H1 (cell line): ENCODE measurements around the gene R3HCC1L. TPM values are rescaled to one million over a fixed set of nuclear protein-coding genes. Genes with fewer than 3 reads are reported as not detected.

Experiments
- CTCF ChIA-PET: fragments of 300-600 bp; sonication (Branson Sonifier 250); formaldehyde crosslinking; loops from one replicate; lab custom pipeline; 2021; ENCODE audit not compliant: partially characterized antibody; lab: Charles Lee
- POLR2A ChIA-PET: fragments of 300-600 bp; sonication (Branson Sonifier 250); formaldehyde crosslinking; loops from one replicate; lab custom pipeline; 2021; ENCODE audit warnings: inconsistent platforms; ENCODE audit not compliant: partially characterized antibody; lab: Charles Lee
- DNase-seq, 2 experiments: peaks; one replicate each; pipeline versions ENCODE4 v3.0.0 to v3.0.0-alpha.2; 2010 to 2022; ENCODE audit warnings: low spot score in 2 of 2, low read depth in 1 of 2, mixed read lengths in 1 of 2
- FAIRE-seq: peaks from 2 replicates; lab custom pipeline; 2011; peaks lifted over from hg19 to GRCh38; lab: Jason Lieb, UNC
- H2AFZ ChIP-seq: 2 replicates; pipeline ENCODE4 v1.8.1; 2012; ENCODE audit warnings: low read length, inconsistent platforms
- H2AK5ac ChIP-seq: 2 replicates; pipeline ENCODE4 v1.6.1; 2013; ENCODE audit warnings: low read depth, low read length
- H2BK120ac ChIP-seq: replicated peaks from 2 replicates; pipeline ENCODE3; 2013; ENCODE audit warnings: low read depth, low read length, inconsistent platforms
- H2BK12ac ChIP-seq: 2 replicates; pipeline ENCODE4 v1.6.1; 2013; ENCODE audit warnings: low read depth, low read length
- H2BK15ac ChIP-seq: 2 replicates; pipeline ENCODE4 v1.6.1; 2013; ENCODE audit warnings: low read length
- H2BK20ac ChIP-seq: 2 replicates; pipeline ENCODE4 v1.6.1; 2013; ENCODE audit warnings: low read length
- H2BK5ac ChIP-seq: 2 replicates; pipeline ENCODE4 v1.6.1; 2013; ENCODE audit warnings: low read depth, low read length
- H3K14ac ChIP-seq: 2 replicates; pipeline ENCODE4 v1.6.1; 2013; ENCODE audit warnings: inconsistent platforms; ENCODE audit not compliant: insufficient read length
- H3K18ac ChIP-seq: 2 replicates; pipeline ENCODE4 v1.6.1; 2013; ENCODE audit warnings: low read length; ENCODE audit errors: extremely low read depth
- H3K23ac ChIP-seq: 2 replicates; pipeline ENCODE4 v1.6.1; 2013; ENCODE audit warnings: inconsistent platforms; ENCODE audit not compliant: insufficient read length
- H3K23me2 ChIP-seq: 2 replicates; pipeline ENCODE4 v1.6.1; 2013; ENCODE audit warnings: low read depth, low read length
- H3K27ac ChIP-seq: 2 replicates; pipeline ENCODE4 v1.6.1; 2011; ENCODE audit warnings: low read depth, low read length, inconsistent platforms
- H3K27me3 ChIP-seq, 4 experiments: replicated peaks in 1 of 4; 1 replicate in 1 of 4; 2 replicates in 3 of 4; pipeline versions ENCODE4 v1.6.1 to v1.8.1; 2011 to 2013; ENCODE audit warnings: low read length in 3 of 4, mild to moderate bottlenecking in 3 of 4, inconsistent platforms in 2 of 4, mixed read lengths in 2 of 4, moderate library complexity in 1 of 4; ENCODE audit not compliant: control insufficient read depth in 3 of 4, insufficient read depth in 3 of 4; ENCODE audit errors: extremely low read depth in 1 of 4
- H3K36me3 ChIP-seq, 4 experiments: 2 replicates each; pipeline versions ENCODE4 v1.6.1 to v1.8.1; 2011 to 2013; ENCODE audit warnings: mild to moderate bottlenecking in 4 of 4, low read length in 3 of 4, moderate library complexity in 2 of 4, control low read depth in 1 of 4, inconsistent platforms in 1 of 4; ENCODE audit not compliant: insufficient read depth in 4 of 4, control insufficient read depth in 2 of 4
- H3K4ac ChIP-seq: replicated peaks from 2 replicates; pipeline ENCODE3; 2013; ENCODE audit warnings: low read length, low read depth, mixed read lengths, inconsistent platforms; ENCODE audit not compliant: insufficient read length
- H3K4me1 ChIP-seq, 4 experiments: replicated peaks in 1 of 4; 1 replicate in 1 of 4; 2 replicates in 3 of 4; pipeline versions ENCODE4 v1.6.1 to v1.8.1; 2011 to 2013; ENCODE audit warnings: low read length in 3 of 4, inconsistent platforms in 2 of 4, mixed read lengths in 1 of 4; ENCODE audit not compliant: insufficient read depth in 4 of 4, control insufficient read depth in 3 of 4
- H3K4me2 ChIP-seq, 2 experiments: 2 replicates each; pipeline versions ENCODE4 v1.6.1 to v1.8.1; 2011 to 2013; ENCODE audit warnings: low read depth in 2 of 2, low read length in 2 of 2, control low read depth in 1 of 2, inconsistent platforms in 1 of 2, mild to moderate bottlenecking in 1 of 2; ENCODE audit not compliant: insufficient read depth in 1 of 2
- H3K4me3 ChIP-seq, 4 experiments: fragments of 200-600, 300-600 bp in 1 of 4; sonication (generic), shearing (Covaris generic), sonication (Bioruptor Twin) in 1 of 4; 2 replicates each; pipeline versions ENCODE4 v1.5.1 to v1.8.1; 2011 to 2016; ENCODE audit warnings: low read length in 4 of 4, low read depth in 3 of 4, control low read depth in 2 of 4, inconsistent platforms in 2 of 4, mild to moderate bottlenecking in 2 of 4, mixed read lengths in 1 of 4, moderate library complexity in 1 of 4; ENCODE audit not compliant: insufficient read depth in 2 of 4; ENCODE audit errors: extremely low read depth in 1 of 4
- H3K56ac ChIP-seq: replicated peaks from 2 replicates; pipeline ENCODE3; 2013; ENCODE audit warnings: low read depth, mild to moderate bottlenecking, mixed read lengths, low read length, inconsistent platforms; ENCODE audit not compliant: insufficient read length
- H3K79me1 ChIP-seq: 2 replicates; pipeline ENCODE4 v1.6.1; 2013; ENCODE audit warnings: low read depth, low read length, control low read depth
- H3K79me2 ChIP-seq, 2 experiments: 2 replicates each; pipeline versions ENCODE4 v1.6.1 to v1.8.1; 2012 to 2013; ENCODE audit warnings: low read length in 2 of 2, mild to moderate bottlenecking in 2 of 2, inconsistent platforms in 1 of 2; ENCODE audit not compliant: insufficient read depth in 2 of 2, control insufficient read depth in 1 of 2
- H3K9ac ChIP-seq, 4 experiments: replicated peaks in 1 of 4; 1 replicate in 1 of 4; 2 replicates in 3 of 4; pipeline versions ENCODE4 v1.6.1 to v1.8.1; 2011 to 2013; ENCODE audit warnings: low read depth in 3 of 4, low read length in 3 of 4, control low read depth in 2 of 4, mild to moderate bottlenecking in 2 of 4, moderate library complexity in 2 of 4, inconsistent platforms in 1 of 4; ENCODE audit errors: extremely low read depth in 1 of 4
- H3K9me3 ChIP-seq, 2 experiments: 2 replicates each; pipeline versions ENCODE4 v1.6.1 to v1.8.1; 2012 to 2013; ENCODE audit warnings: mild to moderate bottlenecking in 2 of 2, moderate library complexity in 2 of 2, control low read depth in 1 of 2, inconsistent platforms in 1 of 2, low read depth in 1 of 2, low read length in 1 of 2, mixed read lengths in 1 of 2; ENCODE audit not compliant: insufficient read depth in 2 of 2
- H4K20me1 ChIP-seq, 2 experiments: replicated peaks in 1 of 2; 2 replicates each; pipeline versions ENCODE3 to v1.8.1; 2011 to 2013; ENCODE audit warnings: inconsistent platforms in 2 of 2, low read length in 2 of 2, mild to moderate bottlenecking in 1 of 2; ENCODE audit not compliant: insufficient read depth in 2 of 2, control insufficient read depth in 1 of 2
- H4K5ac ChIP-seq: 2 replicates; pipeline ENCODE4 v1.6.1; 2013; ENCODE audit warnings: low read length, low read depth, mixed read lengths, inconsistent platforms; ENCODE audit not compliant: insufficient read length
- H4K8ac ChIP-seq: 2 replicates; pipeline ENCODE4 v1.8.0; 2013; ENCODE audit warnings: mild to moderate bottlenecking, moderate library complexity, low read length, inconsistent platforms; ENCODE audit not compliant: insufficient read depth; ENCODE audit errors: extremely low read depth
- H4K91ac ChIP-seq: replicated peaks from 2 replicates; pipeline ENCODE3; 2013; ENCODE audit warnings: low read length, mixed read lengths, inconsistent platforms; ENCODE audit not compliant: insufficient read length
- HDAC6 ChIP-seq: IDR thresholded peaks from one replicate; pipeline ENCODE4 v1.7.1; 2012; ENCODE audit warnings: low read depth, mild to moderate bottlenecking, inconsistent platforms, low read length, moderate library complexity
- JUN ChIP-seq: IDR thresholded peaks from 2 replicates; pipeline ENCODE4 v1.6.1; 2011; ENCODE audit warnings: low read depth, mild to moderate bottlenecking, improper control_type of control experiment, low read length
- NANOG ChIP-seq: IDR thresholded peaks from 2 replicates; pipeline ENCODE4 v1.6.1; 2011; ENCODE audit warnings: low read length, low read depth, mild to moderate bottlenecking, inconsistent platforms; ENCODE audit not compliant: insufficient read depth, poor library complexity, severe bottlenecking
- POLR2A ChIP-seq, 2 experiments: IDR thresholded peaks; 1 replicate in 1 of 2; 2 replicates in 1 of 2; pipeline ENCODE4 v1.6.1; 2011; ENCODE audit warnings: low read depth in 2 of 2, low read length in 2 of 2, mild to moderate bottlenecking in 2 of 2; ENCODE audit errors: control extremely low read depth in 1 of 2
- RXRA ChIP-seq: IDR thresholded peaks from 2 replicates; pipeline ENCODE4 v1.6.1; 2011; ENCODE audit warnings: low read depth, mild to moderate bottlenecking, low read length, moderate library complexity; ENCODE audit not compliant: insufficient read depth
- SAP30 ChIP-seq: fragments of 300-600 bp; sonication (generic); IDR thresholded peaks from 2 replicates; pipeline ENCODE4 v1.7.1; 2012; ENCODE audit warnings: low read length, moderate library complexity, mild to moderate bottlenecking, inconsistent platforms; ENCODE audit not compliant: insufficient read depth, insufficient replicate concordance
- SP1 ChIP-seq: IDR thresholded peaks from 2 replicates; pipeline ENCODE4 v1.6.1; 2011; ENCODE audit warnings: low read depth, low read length
- TAF1 ChIP-seq: IDR thresholded peaks from 2 replicates; pipeline ENCODE4 v1.6.1; 2011; ENCODE audit warnings: mild to moderate bottlenecking, low read depth, low read length
- ZNF274 ChIP-seq: IDR thresholded peaks from 2 replicates; pipeline ENCODE4 v1.7.0; 2012; ENCODE audit warnings: low read length, borderline replicate concordance; ENCODE audit errors: extremely low read depth
- WGBS, 2 experiments: shearing (Covaris generic) in 1 of 2; methylation state at CpG; one replicate each; pipeline versions ENCODE4 v1.1.6 to v1.1.7; 2013 to 2015; ENCODE audit warnings: low lambda C conversion rate in 2 of 2, mixed read lengths in 2 of 2, inconsistent platforms in 1 of 2, low coverage in 1 of 2, missing lambda C conversion rate in 1 of 2; ENCODE audit not compliant: insufficient replicate concordance in 2 of 2, insufficient coverage in 1 of 2, insufficient read length in 1 of 2; ENCODE audit errors: extremely low coverage in 1 of 2, missing lambda C conversion rate in 1 of 2; 5-methylcytosine and 5-hydroxymethylcytosine counted together
- polyA plus RNA-seq, 7 experiments: library from polyadenylated mRNA; depleted of rRNA in 3 of 7; stranded (reverse) in 5 of 7; unstranded in 2 of 7; fragments of >200 nt in 5 of 7; fragments of 200-250 nt in 2 of 7; gene quantifications; 1 replicate in 5 of 7; 2 replicates in 1 of 7; 4 replicates in 1 of 7; pipeline versions ENCODE4 v1.2.1 to v1.2.3, GENCODE V29; 2011 to 2013; ENCODE audit warnings: missing spikeins in 2 of 7, mixed read lengths in 2 of 7
- total RNA-seq: library from RNA; stranded (reverse); fragmentation: NEBNext Ultra II Directional; extraction: Animal tissue kit (Norgen Biotek cat#: 25700); gene quantifications from 2 replicates; pipeline ENCODE4 v1.2.1, GENCODE V29; 2021
- TF ChIP-seq, protein P1 (sequence below): IDR thresholded peaks from 2 replicates; pipeline ENCODE4 v1.6.1; 2012; ENCODE audit warnings: inconsistent platforms
- TF ChIP-seq, protein P2 (sequence below): IDR thresholded peaks from 2 replicates; pipeline ENCODE4 v1.6.1; 2011; ENCODE audit warnings: low read length, improper control_type of control experiment
- TF ChIP-seq, protein P3 (sequence below): IDR thresholded peaks from 2 replicates; pipeline ENCODE4 v1.6.1; 2011; ENCODE audit warnings: low read depth, mild to moderate bottlenecking, low read length; ENCODE audit not compliant: insufficient read depth

The R3HCC1L gene
- total and polyA plus RNA-seq, 2 of the 8 experiments (the other 6 are each of a cell fraction or from before 2014, with no cell fraction given) = 6.9 to 13.9 TPM

DNA sequence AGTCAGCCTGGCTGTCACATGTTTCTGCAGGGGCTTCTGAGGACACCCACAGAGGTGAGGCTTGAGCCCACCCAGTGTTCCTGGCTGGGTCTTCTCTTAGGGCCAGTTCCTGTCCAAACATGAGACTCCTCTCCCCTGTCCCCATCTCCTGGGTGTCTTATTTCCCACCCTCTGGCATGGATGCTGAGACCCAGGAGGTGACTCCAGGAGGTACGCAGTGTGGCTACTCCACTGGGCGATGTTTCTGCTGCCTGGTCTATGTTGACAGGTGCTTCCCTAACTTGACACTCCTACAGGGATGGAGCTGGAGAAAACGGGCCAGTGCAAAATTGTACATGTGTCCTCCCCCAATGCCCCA is 159.8 kb downstream of the R3HCC1L start:
- no peak overlapping the region for H3K4ac ChIP-seq
- H3K4me3 ChIP-seq = no peak overlapping the region
- H2BK120ac ChIP-seq = no peak overlapping the region
- H2BK20ac ChIP-seq = no peak overlapping the region
- no peak overlapping the region for H2BK5ac ChIP-seq
- H4K91ac ChIP-seq = no peak overlapping the region
- no peak overlapping the region for H3K56ac ChIP-seq
- ChIA-PET POLR2A (no interaction called here), CTCF (interaction anchor here (1.3 to 5.9 kb wide), 8 partner anchors 9 to 502 kb away, joined by 3 to 57 read pairs (median 4); no protein-coding TSS in a partner anchor)
- no peak overlapping the region for H3K18ac ChIP-seq
- no peak overlapping the region for H2BK15ac ChIP-seq
- no peaks in the 10 kb centered on the region for H3K23me2 ChIP-seq
- no peak overlapping the region for H2AK5ac ChIP-seq
- H3K9ac ChIP-seq = no peak overlapping the region
- no peak overlapping the region for H3K27ac ChIP-seq
- no peak overlapping the region for H4K5ac ChIP-seq
- no peaks in the 10 kb centered on the region for H3K79me2 ChIP-seq
- no peaks in the 10 kb centered on the region for H3K79me1 ChIP-seq
- no peaks in the 10 kb centered on the region for H4K20me1 ChIP-seq
- no peak overlapping the region for H3K14ac ChIP-seq
- H3K23ac ChIP-seq = no peak overlapping the region
- 92% methylated on average over 3 of the region's 3 CpGs; no CpG with 5 or more reads in 1 of the 2 experiments for WGBS, 2 experiments
- H4K8ac ChIP-seq = no peak overlapping the region
- no peaks in the 10 kb centered on the region for H3K9me3 ChIP-seq
- no peak overlapping the region for H2BK12ac ChIP-seq
- peaks cover 0 to 15% (median 7%) of the 10 kb centered on the region in 4 experiments; a peak in 6 of 7 replicates for H3K4me1 ChIP-seq
- TF ChIP-seq NANOG (no peak), ZNF274 (no peak), POLR2A (IDR thresholded peaks at IDR 0.05; ENCODE audit: control extremely low read depth in 1 of 2, low read depth in 2 of 2, low read length in 2 of 2) (no peak), TAF1 (no peak), SP1 (no peak), HDAC6 (no peak), JUN (no peak), RXRA (no peak), SAP30 (no peak)
- TF ChIP-seq, protein P1, sequence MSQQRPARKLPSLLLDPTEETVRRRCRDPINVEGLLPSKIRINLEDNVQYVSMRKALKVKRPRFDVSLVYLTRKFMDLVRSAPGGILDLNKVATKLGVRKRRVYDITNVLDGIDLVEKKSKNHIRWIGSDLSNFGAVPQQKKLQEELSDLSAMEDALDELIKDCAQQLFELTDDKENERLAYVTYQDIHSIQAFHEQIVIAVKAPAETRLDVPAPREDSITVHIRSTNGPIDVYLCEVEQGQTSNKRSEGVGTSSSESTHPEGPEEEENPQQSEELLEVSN = no peak
- TF ChIP-seq, protein P2, sequence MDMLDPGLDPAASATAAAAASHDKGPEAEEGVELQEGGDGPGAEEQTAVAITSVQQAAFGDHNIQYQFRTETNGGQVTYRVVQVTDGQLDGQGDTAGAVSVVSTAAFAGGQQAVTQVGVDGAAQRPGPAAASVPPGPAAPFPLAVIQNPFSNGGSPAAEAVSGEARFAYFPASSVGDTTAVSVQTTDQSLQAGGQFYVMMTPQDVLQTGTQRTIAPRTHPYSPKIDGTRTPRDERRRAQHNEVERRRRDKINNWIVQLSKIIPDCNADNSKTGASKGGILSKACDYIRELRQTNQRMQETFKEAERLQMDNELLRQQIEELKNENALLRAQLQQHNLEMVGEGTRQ = no peak
- TF ChIP-seq, protein P3, sequence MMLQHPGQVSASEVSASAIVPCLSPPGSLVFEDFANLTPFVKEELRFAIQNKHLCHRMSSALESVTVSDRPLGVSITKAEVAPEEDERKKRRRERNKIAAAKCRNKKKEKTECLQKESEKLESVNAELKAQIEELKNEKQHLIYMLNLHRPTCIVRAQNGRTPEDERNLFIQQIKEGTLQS = no peak
- TF ChIP-seq, all 59 proteins: peak for 0
- no peak for FAIRE-seq
- no peaks in the 10 kb centered on the region for H3K36me3 ChIP-seq
- H3K4me2 ChIP-seq = no peak overlapping the region
- no peaks in the 10 kb centered on the region for H3K27me3 ChIP-seq
- no peak overlapping the region for H2AFZ ChIP-seq
- no peak for DNase-seq
